PC-9 (cell line): ENCODE results near the gene TNS1.

Experiments used
- EZH2 ChIP-seq: fragments of 200-600 bp; sonication (generic); IDR thresholded peaks from 2 replicates; pipeline ENCODE4 v1.8.0; 2017; ENCODE audit warnings: antibody characterized with exemption, low read depth
- TF ChIP-seq, protein P1 (sequence below): fragments of 200-600 bp; sonication (generic); conservative IDR thresholded peaks from 2 replicates; pipeline ENCODE4 v1.6.1; 2017; ENCODE audit warnings: mixed run types, antibody characterized with exemption, mild to moderate bottlenecking, moderate library complexity

DNA sequence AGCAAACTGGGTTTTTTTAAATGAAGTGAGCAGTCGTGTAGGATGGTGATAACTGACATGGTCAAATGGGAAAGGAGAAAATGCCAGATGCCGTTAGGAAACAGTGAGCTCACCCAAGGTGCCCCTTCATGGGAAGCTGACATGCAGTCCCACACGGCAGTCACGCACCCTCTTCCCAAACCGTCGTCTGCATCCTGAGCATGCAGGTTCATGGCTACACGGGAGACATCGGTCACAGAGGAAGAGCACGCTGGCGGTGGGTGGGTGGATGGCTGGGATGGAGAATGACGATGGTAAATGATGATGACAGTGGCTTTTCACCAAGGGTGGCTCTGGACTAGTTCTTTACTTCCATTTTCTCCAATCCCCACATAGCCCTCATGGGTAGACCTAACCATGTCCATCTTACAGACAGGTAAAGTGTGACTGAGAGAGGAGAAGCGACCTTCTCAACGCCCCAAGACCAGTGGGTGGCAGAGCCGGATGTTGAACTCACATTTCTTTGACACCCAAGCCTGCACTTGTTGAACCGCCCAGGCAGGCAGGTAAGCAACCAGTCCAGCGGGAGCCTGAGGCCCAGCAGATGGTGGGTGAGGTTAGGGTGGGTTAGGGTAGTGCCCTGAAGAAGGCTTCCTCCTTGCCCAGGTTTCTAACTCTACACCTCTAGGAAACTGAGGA is 44.5 kb downstream of the TNS1 start:
- TF ChIP-seq, protein P1, sequence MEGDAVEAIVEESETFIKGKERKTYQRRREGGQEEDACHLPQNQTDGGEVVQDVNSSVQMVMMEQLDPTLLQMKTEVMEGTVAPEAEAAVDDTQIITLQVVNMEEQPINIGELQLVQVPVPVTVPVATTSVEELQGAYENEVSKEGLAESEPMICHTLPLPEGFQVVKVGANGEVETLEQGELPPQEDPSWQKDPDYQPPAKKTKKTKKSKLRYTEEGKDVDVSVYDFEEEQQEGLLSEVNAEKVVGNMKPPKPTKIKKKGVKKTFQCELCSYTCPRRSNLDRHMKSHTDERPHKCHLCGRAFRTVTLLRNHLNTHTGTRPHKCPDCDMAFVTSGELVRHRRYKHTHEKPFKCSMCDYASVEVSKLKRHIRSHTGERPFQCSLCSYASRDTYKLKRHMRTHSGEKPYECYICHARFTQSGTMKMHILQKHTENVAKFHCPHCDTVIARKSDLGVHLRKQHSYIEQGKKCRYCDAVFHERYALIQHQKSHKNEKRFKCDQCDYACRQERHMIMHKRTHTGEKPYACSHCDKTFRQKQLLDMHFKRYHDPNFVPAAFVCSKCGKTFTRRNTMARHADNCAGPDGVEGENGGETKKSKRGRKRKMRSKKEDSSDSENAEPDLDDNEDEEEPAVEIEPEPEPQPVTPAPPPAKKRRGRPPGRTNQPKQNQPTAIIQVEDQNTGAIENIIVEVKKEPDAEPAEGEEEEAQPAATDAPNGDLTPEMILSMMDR: no peak
- no peak for TF ChIP-seq EZH2
